Measurements from ENCODE around the gene TMEM38A. TPM values are rescaled to one million over a fixed set of nuclear protein-coding genes. Genes with fewer than 3 reads are reported as not detected.
"Not testable (repeated sequence)": the region's sequence is repeated elsewhere in the genome, so short reads cannot be mapped to it uniquely, and the experiment has no call there.

TMEM38A gene
- total RNA-seq, 1 donor from 2014 or later = 4.1 TPM

GRCh38 chr19:16714702-16715287, 53.9 kb downstream of the TMEM38A start:
- Histone ChIP-seq H3K4me3 (ENCODE audit: low read depth, low read length) (no peak overlapping the region), H3K27me3 (ENCODE audit: control insufficient read depth, insufficient read depth, low read length) (no peaks in the 10 kb centered on the region), H3K36me3 (ENCODE audit: control insufficient read depth, insufficient read depth, low read length) (no peaks in the 10 kb centered on the region)
- DNase-seq (ENCODE audit: low read depth) = no peak
- TF ChIP-seq, protein P1, sequence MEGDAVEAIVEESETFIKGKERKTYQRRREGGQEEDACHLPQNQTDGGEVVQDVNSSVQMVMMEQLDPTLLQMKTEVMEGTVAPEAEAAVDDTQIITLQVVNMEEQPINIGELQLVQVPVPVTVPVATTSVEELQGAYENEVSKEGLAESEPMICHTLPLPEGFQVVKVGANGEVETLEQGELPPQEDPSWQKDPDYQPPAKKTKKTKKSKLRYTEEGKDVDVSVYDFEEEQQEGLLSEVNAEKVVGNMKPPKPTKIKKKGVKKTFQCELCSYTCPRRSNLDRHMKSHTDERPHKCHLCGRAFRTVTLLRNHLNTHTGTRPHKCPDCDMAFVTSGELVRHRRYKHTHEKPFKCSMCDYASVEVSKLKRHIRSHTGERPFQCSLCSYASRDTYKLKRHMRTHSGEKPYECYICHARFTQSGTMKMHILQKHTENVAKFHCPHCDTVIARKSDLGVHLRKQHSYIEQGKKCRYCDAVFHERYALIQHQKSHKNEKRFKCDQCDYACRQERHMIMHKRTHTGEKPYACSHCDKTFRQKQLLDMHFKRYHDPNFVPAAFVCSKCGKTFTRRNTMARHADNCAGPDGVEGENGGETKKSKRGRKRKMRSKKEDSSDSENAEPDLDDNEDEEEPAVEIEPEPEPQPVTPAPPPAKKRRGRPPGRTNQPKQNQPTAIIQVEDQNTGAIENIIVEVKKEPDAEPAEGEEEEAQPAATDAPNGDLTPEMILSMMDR (IDR thresholded peaks at IDR 0.05; ENCODE audit: insufficient read depth, low read length, poor library complexity, severe bottlenecking) = peak; percentile 90

DNA sequence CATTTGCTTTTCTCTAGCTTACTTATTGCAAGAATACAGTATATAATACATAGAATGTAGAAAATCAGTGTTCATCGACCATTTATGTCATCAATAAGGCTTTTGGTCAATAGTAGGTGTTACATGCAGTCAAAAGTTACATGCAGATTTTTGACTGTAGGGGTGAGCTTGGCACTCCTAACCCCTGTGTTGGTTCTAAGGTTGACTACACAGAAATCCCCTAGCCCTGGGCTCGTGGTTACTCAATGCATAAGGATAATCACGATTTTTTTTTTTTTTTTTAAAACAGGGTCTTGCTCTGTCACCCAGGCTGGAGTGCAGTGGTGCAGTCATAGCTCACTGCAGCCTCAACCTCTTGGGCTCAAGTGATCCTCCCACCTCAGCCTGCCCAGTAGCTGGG, 54.7 kb downstream of the TMEM38A start:
- Histone ChIP-seq H3K4me3 (ENCODE audit: low read depth, low read length) (no peak overlapping the region), H3K27me3 (ENCODE audit: control insufficient read depth, insufficient read depth, low read length) (no peaks in the 10 kb centered on the region), H3K36me3 (ENCODE audit: control insufficient read depth, insufficient read depth, low read length) (no peaks in the 10 kb centered on the region)
- DNase-seq (ENCODE audit: low read depth) = no peak
- TF ChIP-seq, protein P1 (IDR thresholded peaks at IDR 0.05; ENCODE audit: insufficient read depth, low read length, poor library complexity, severe bottlenecking) = no peak

- Histone ChIP-seq H3K4me3 (ENCODE audit: low read depth, low read length) (no peak overlapping the region), H3K27me3 (ENCODE audit: control insufficient read depth, insufficient read depth, low read length) (no peaks in the 10 kb centered on the region), H3K36me3 (ENCODE audit: control insufficient read depth, insufficient read depth, low read length) (no peaks in the 10 kb centered on the region)
- DNase-seq (ENCODE audit: low read depth) = no peak
- TF ChIP-seq, protein P1 (IDR thresholded peaks at IDR 0.05; ENCODE audit: insufficient read depth, low read length, poor library complexity, severe bottlenecking) = no peak
Observed at GRCh38 chr19:16721051-16721450, 60.1 kb downstream of the TMEM38A start.

DNA sequence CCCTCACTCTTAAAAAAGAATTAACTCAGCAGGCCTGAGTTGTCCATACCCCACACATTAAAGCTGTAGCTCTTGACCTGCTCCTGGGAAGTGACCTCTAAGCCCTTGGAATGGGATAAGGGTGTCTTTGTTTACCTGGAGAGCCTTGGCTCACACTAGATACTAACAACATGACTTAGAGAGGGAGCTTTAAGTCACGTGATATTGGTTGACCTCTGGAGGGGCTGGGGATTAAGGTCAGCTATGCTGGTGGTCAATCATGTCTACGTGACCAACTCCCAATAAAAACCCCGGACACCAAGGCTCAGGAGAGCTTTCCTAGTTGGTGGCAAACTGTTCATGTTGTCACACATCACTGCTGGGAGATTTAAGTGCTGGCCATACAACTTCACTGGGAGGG, 61.7 kb downstream of the TMEM38A start:
- Histone ChIP-seq H3K4me3 (ENCODE audit: low read depth, low read length) (no peak overlapping the region), H3K27me3 (ENCODE audit: control insufficient read depth, insufficient read depth, low read length) (no peaks in the 10 kb centered on the region), H3K36me3 (ENCODE audit: control insufficient read depth, insufficient read depth, low read length) (no peaks in the 10 kb centered on the region)
- TF ChIP-seq, protein P1 (IDR thresholded peaks at IDR 0.05; ENCODE audit: insufficient read depth, low read length, poor library complexity, severe bottlenecking) = no peak
- no peak for DNase-seq (ENCODE audit: low read depth)

- TF ChIP-seq, protein P1 (IDR thresholded peaks at IDR 0.05; ENCODE audit: insufficient read depth, low read length, poor library complexity, severe bottlenecking) = no peak
- Histone ChIP-seq H3K36me3 (ENCODE audit: control insufficient read depth, insufficient read depth, low read length) (no peaks in the 10 kb centered on the region), H3K27me3 (ENCODE audit: control insufficient read depth, insufficient read depth, low read length) (no peaks in the 10 kb centered on the region), H3K4me3 (ENCODE audit: low read depth, low read length) (no peak overlapping the region)
- DNase-seq (ENCODE audit: low read depth) = no peak
Observed at GRCh38 chr19:16726916-16727315, 66.0 kb downstream of the TMEM38A start.

DNA sequence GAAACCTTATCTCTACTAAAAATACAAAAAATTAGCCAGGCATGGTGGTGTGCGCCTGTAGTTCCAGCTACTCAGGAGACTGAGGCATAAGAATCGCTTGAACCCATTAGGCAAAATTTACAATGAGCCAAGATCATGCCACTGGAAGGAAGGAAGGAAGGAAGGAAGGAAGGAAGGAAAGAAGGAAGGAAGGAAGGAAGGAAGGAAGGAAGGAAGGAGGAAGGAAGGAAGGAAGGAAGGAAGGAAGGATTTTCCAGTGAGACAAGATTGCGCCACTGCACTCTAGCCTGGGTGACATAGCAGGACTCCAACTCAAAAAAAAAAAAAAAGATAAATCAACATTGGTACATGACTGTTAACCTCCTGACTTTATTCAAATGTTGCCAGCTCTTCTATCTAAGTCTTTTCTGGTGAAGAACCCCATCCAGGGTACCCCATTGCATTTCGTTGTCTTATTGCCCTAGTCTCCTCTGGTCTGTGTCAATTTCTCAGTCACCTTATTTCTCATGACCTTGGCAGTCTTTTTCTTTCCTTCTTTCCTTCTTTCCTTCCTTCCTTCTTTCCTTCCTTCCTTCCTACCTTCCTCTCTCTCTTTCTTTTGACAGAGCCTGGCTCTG, 74.8 kb downstream of the TMEM38A start:
- H3K36me3 ChIP-seq (ENCODE audit: control insufficient read depth, insufficient read depth, low read length); H3K27me3 ChIP-seq (ENCODE audit: control insufficient read depth, insufficient read depth, low read length); H3K4me3 ChIP-seq (ENCODE audit: low read depth, low read length); DNase-seq (ENCODE audit: low read depth): not testable (repeated sequence)
